ENCODE results near the gene STX12.
A peak's percentile ranks its signal among the peaks of the same experiment; 100 is the strongest.
"Not testable (repeated sequence)": the region's sequence is repeated elsewhere in the genome, so short reads cannot be mapped to it uniquely, and the experiment has no call there.

STX12 gene

GRCh38 chr1:27775336-27775735 is 2.3 kb downstream of the STX12 start:
- DNase-seq (ENCODE audit: low spot score) = not testable (repeated sequence)

- not testable (repeated sequence) for DNase-seq (ENCODE audit: low spot score)
These were observed 3.3 kb downstream of the STX12 start for GRCh38 chr1:27776276-27776675.

GRCh38 chr1:27778056-27778455 is 5.0 kb downstream of the STX12 start:
- no peak for DNase-seq (ENCODE audit: low spot score)

GRCh38 chr1:27779122-27779521 is 6.1 kb downstream of the STX12 start:
- no peak for DNase-seq (ENCODE audit: low spot score)

GRCh38 chr1:27782950-27783349 is 9.9 kb downstream of the STX12 start:
- DNase-seq (ENCODE audit: low spot score) = no peak

GRCh38 chr1:27784700-27785099 is 11.7 kb downstream of the STX12 start:
- DNase-seq (ENCODE audit: low spot score) = no peak

GRCh38 chr1:27785781-27786455 is 12.9 kb downstream of the STX12 start:
- peak; percentile 12 for DNase-seq (ENCODE audit: low spot score)

GRCh38 chr1:27787895-27788294 is 14.9 kb downstream of the STX12 start:
- peak; percentile 26 for DNase-seq (ENCODE audit: low spot score)

GRCh38 chr1:27789540-27790041 is 16.6 kb downstream of the STX12 start:
- DNase-seq (ENCODE audit: low spot score) = no peak

- not testable (repeated sequence) for DNase-seq (ENCODE audit: low spot score)
These were observed 17.3 kb downstream of the STX12 start for GRCh38 chr1:27790270-27790669.

- no peak for DNase-seq (ENCODE audit: low spot score)
These were observed 22.6 kb downstream of the STX12 start for GRCh38 chr1:27795601-27796000.

- no peak for DNase-seq (ENCODE audit: low spot score)
These were observed 31.8 kb downstream of the STX12 start for GRCh38 chr1:27804791-27805190.

- DNase-seq (ENCODE audit: low spot score) = no peak
These were observed 33.7 kb downstream of the STX12 start for GRCh38 chr1:27806758-27807157.

- DNase-seq (ENCODE audit: low spot score) = no peak
These were observed 34.4 kb downstream of the STX12 start for GRCh38 chr1:27807385-27807784.

GRCh38 chr1:27808131-27808530 is 35.1 kb downstream of the STX12 start:
- DNase-seq (ENCODE audit: low spot score) = not testable (repeated sequence)

- DNase-seq (ENCODE audit: low spot score) = no peak
These were observed 36.9 kb downstream of the STX12 start for GRCh38 chr1:27809883-27810282.

GRCh38 chr1:27811741-27812500 is 38.9 kb downstream of the STX12 start:
- no peak for DNase-seq (ENCODE audit: low spot score)

GRCh38 chr1:27816921-27817630 is 44.1 kb downstream of the STX12 start:
- DNase-seq (ENCODE audit: low spot score) = peak; percentile 78

GRCh38 chr1:27821761-27822315 is 48.8 kb downstream of the STX12 start:
- DNase-seq (ENCODE audit: low spot score) = no peak

- DNase-seq (ENCODE audit: low spot score) = no peak
These were observed 50.8 kb downstream of the STX12 start for GRCh38 chr1:27823784-27824183.

GRCh38 chr1:27824411-27824810 is 51.4 kb downstream of the STX12 start:
- DNase-seq (ENCODE audit: low spot score) = no peak

- DNase-seq (ENCODE audit: low spot score) = not testable (repeated sequence)
These were observed 56.4 kb downstream of the STX12 start for GRCh38 chr1:27829339-27829960.

Measured in GM03348 (cell line).